DOHH2 (cell line): ENCODE data around the gene ADGRG6.

ENCODE experiments used
- H3F3A ChIP-seq: fragments of 200-600 bp; sonication (generic), shearing (Covaris generic); 2 replicates; pipeline ENCODE4 v1.6.0; 2016; ENCODE audit warnings: antibody characterized with exemption, mild to moderate bottlenecking; ENCODE audit not compliant: control insufficient read depth, insufficient read depth
- H3K27ac ChIP-seq: fragments of 200-600 bp; sonication (generic); 2 replicates; pipeline ENCODE4 v1.5.1; 2014; ENCODE audit warnings: low read depth, mild to moderate bottlenecking, low read length, moderate library complexity
- H3K27me3 ChIP-seq: fragments of 200-600 bp; sonication (generic); 2 replicates; pipeline ENCODE4 v1.6.1; 2014; ENCODE audit warnings: mild to moderate bottlenecking, low read length, mixed read lengths; ENCODE audit not compliant: control insufficient read depth
- H3K36me3 ChIP-seq: fragments of 200-600 bp; sonication (generic); 2 replicates; pipeline ENCODE4 v1.6.1; 2014; ENCODE audit warnings: mild to moderate bottlenecking, low read length, moderate library complexity, mixed read lengths; ENCODE audit not compliant: control insufficient read depth
- H3K4me1 ChIP-seq: fragments of 200-600 bp; sonication (generic); 2 replicates; pipeline ENCODE4 v1.6.1; 2014; ENCODE audit warnings: mild to moderate bottlenecking, low read length, mixed read lengths; ENCODE audit not compliant: control insufficient read depth
- H3K4me2 ChIP-seq: fragments of 200-600 bp; sonication (generic); 2 replicates; pipeline ENCODE4 v1.6.0; 2014; ENCODE audit warnings: mild to moderate bottlenecking, low read length, moderate library complexity
- H3K4me3 ChIP-seq: fragments of 200-600 bp; sonication (generic); 2 replicates; pipeline ENCODE4 v1.5.1; 2014; ENCODE audit warnings: mild to moderate bottlenecking, low read length, mixed read lengths
- H3K79me2 ChIP-seq: fragments of 200-600 bp; sonication (generic); 2 replicates; pipeline ENCODE4 v1.6.1; 2014; ENCODE audit warnings: mild to moderate bottlenecking, low read length, mixed read lengths; ENCODE audit not compliant: control insufficient read depth
- H3K9me2 ChIP-seq: fragments of 200-600 bp; sonication (generic); replicated peaks from 2 replicates; pipeline ENCODE4 v1.6.1; 2014; ENCODE audit warnings: mild to moderate bottlenecking, low read length, mixed read lengths; ENCODE audit not compliant: control insufficient read depth
- H3K9me3 ChIP-seq: fragments of 200-600 bp; sonication (generic); 2 replicates; pipeline ENCODE4 v1.6.1; 2014; ENCODE audit warnings: antibody characterized with exemption, low read length, mixed read lengths; ENCODE audit not compliant: control insufficient read depth, insufficient read depth
- H4K20me1 ChIP-seq: fragments of 200-600 bp; sonication (generic); 2 replicates; pipeline ENCODE4 v1.6.0; 2014; ENCODE audit warnings: low read depth, mild to moderate bottlenecking, antibody characterized with exemption, low read length, moderate library complexity; ENCODE audit not compliant: control insufficient read depth, insufficient read depth
- EZH2phosphoT487 ChIP-seq: fragments of 200-600 bp; sonication (generic); IDR thresholded peaks from 2 replicates; pipeline ENCODE4 v1.6.1; 2017; ENCODE audit warnings: borderline replicate concordance, mild to moderate bottlenecking, antibody characterized with exemption, low read length, moderate library complexity, mixed read lengths
- TF ChIP-seq, protein P1 (sequence below): fragments of 200-600 bp; sonication (generic); IDR thresholded peaks from one replicate; pipeline ENCODE4 v1.5.1; 2014; ENCODE audit warnings: antibody characterized with exemption, mild to moderate bottlenecking, low read depth, low read length; ENCODE audit not compliant: poor library complexity, severe bottlenecking

ADGRG6 gene

DNA sequence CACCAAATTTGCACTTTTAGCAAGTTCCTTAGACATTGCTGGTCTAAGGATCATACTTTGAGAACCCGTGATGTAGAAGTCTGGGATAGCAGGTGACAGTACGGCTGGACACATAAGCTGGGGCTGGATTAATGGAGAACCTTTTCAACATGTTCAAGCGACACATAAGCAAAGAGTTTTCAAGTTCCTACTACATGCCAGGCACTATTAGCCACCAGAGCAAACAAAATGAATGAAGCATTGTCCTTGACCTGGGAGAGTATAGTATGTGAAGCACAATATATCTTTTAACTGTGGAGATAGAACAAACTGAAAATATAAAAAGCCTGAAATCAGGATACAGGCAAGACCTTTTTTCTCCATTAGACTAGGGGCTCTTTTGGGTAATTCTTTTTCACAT is 102.9 kb downstream of the ADGRG6 start:
- Histone ChIP-seq H3K79me2 (no peaks in the 10 kb centered on the region), H3K27me3 (no peaks in the 10 kb centered on the region), H3K27ac (no peak overlapping the region), H3K9me3 (no peaks in the 10 kb centered on the region), H3F3A (no peaks in the 10 kb centered on the region), H3K9me2 (no peaks in the 10 kb centered on the region), H3K4me2 (no peak overlapping the region), H4K20me1 (no peaks in the 10 kb centered on the region), H3K4me3 (no peak overlapping the region), H3K4me1 (no peaks in the 10 kb centered on the region), H3K36me3 (no peaks in the 10 kb centered on the region)
- TF ChIP-seq, protein P1, sequence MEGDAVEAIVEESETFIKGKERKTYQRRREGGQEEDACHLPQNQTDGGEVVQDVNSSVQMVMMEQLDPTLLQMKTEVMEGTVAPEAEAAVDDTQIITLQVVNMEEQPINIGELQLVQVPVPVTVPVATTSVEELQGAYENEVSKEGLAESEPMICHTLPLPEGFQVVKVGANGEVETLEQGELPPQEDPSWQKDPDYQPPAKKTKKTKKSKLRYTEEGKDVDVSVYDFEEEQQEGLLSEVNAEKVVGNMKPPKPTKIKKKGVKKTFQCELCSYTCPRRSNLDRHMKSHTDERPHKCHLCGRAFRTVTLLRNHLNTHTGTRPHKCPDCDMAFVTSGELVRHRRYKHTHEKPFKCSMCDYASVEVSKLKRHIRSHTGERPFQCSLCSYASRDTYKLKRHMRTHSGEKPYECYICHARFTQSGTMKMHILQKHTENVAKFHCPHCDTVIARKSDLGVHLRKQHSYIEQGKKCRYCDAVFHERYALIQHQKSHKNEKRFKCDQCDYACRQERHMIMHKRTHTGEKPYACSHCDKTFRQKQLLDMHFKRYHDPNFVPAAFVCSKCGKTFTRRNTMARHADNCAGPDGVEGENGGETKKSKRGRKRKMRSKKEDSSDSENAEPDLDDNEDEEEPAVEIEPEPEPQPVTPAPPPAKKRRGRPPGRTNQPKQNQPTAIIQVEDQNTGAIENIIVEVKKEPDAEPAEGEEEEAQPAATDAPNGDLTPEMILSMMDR, result no peak
- no peak for TF ChIP-seq EZH2phosphoT487

GRCh38 chr6:142406131-142406530 is 104.3 kb downstream of the ADGRG6 start:
- Histone ChIP-seq H3K79me2 (no peaks in the 10 kb centered on the region), H3K4me3 (no peak overlapping the region), H3K9me2 (no peaks in the 10 kb centered on the region), H3K9me3 (no peaks in the 10 kb centered on the region), H3F3A (no peaks in the 10 kb centered on the region), H3K4me1 (no peaks in the 10 kb centered on the region), H3K36me3 (no peaks in the 10 kb centered on the region), H3K4me2 (no peak overlapping the region), H3K27me3 (no peaks in the 10 kb centered on the region), H4K20me1 (no peaks in the 10 kb centered on the region), H3K27ac (no peak overlapping the region)
- TF ChIP-seq, protein P1, result no peak
- no peak for TF ChIP-seq EZH2phosphoT487

DNA sequence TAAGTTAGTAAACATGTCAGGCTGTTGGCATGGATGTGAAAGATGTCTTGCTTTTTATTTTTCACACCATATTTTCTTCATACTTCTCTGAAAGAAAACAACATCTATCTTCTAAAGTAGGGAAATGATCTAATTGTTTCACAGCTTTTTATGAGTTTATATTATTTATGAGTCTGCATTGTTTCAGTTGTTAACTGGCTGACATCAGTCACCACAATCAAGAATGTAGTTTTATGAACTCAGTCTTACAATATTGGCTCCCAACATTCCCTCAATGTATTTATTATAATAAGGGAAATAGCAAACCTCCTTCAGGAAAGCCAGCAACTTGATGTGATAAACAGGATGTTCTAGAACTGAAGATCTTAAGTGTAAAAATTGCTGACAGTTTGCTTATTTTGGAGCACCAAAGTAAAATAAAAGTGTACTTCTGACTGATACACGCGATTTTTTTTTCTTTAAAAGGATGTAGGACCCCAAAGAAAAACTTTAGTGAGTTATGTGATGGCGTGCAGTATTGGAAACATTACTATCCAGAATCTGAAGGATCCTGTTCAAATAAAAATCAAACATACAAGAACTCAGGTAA is 106.0 kb downstream of the ADGRG6 start:
- H3K36me3 ChIP-seq, result no peaks in the 10 kb centered on the region
- no peak overlapping the region for H3K4me2 ChIP-seq
- no peak for TF ChIP-seq EZH2phosphoT487
- TF ChIP-seq, protein P1, result no peak

More for the DNA sequence above, 106.0 kb downstream of the ADGRG6 start:
- H3K27ac ChIP-seq, result no peak overlapping the region
- H4K20me1 ChIP-seq, result no peaks in the 10 kb centered on the region
- no peaks in the 10 kb centered on the region for H3K27me3 ChIP-seq
- H3K9me2 ChIP-seq, result no peaks in the 10 kb centered on the region
- no peaks in the 10 kb centered on the region for H3K9me3 ChIP-seq
- no peaks in the 10 kb centered on the region for H3F3A ChIP-seq
- no peaks in the 10 kb centered on the region for H3K79me2 ChIP-seq
- no peak overlapping the region for H3K4me3 ChIP-seq
- no peaks in the 10 kb centered on the region for H3K4me1 ChIP-seq
